RWPE1 (cell line): ENCODE data around the gene WDR45.
"Not testable (repeated sequence)": the region's sequence is repeated elsewhere in the genome, so short reads cannot be mapped to it uniquely, and the experiment has no call there.

Experiments
- CTCF ChIA-PET: fragments of 350-600 bp; sonication (Branson Sonifier 250); formaldehyde crosslinking; extraction: SDS; loops from one replicate; lab custom pipeline; 2021; lab: Yijun Ruan, JAX
- POLR2A ChIA-PET: fragments of 400-600 bp; formaldehyde crosslinking; extraction: SDS; loops from one replicate; lab custom pipeline; 2020; ENCODE audit warnings: antibody characterized with exemption; ENCODE audit not compliant: low non-redundant PET; lab: Yijun Ruan, JAX
- DNase-seq: peaks from one replicate; pipeline ENCODE4 v3.0.0; 2012; ENCODE audit warnings: low spot score
- H3K27ac ChIP-seq: fragments of 450-650 bp; 2 replicates; pipeline ENCODE4 v1.5.1; 2017
- TF ChIP-seq, protein P1 (sequence below): fragments of 450-650 bp; conservative IDR thresholded peaks from 2 replicates; pipeline ENCODE4 v1.5.1; 2017; ENCODE audit warnings: low read depth, mild to moderate bottlenecking

WDR45 gene

DNA sequence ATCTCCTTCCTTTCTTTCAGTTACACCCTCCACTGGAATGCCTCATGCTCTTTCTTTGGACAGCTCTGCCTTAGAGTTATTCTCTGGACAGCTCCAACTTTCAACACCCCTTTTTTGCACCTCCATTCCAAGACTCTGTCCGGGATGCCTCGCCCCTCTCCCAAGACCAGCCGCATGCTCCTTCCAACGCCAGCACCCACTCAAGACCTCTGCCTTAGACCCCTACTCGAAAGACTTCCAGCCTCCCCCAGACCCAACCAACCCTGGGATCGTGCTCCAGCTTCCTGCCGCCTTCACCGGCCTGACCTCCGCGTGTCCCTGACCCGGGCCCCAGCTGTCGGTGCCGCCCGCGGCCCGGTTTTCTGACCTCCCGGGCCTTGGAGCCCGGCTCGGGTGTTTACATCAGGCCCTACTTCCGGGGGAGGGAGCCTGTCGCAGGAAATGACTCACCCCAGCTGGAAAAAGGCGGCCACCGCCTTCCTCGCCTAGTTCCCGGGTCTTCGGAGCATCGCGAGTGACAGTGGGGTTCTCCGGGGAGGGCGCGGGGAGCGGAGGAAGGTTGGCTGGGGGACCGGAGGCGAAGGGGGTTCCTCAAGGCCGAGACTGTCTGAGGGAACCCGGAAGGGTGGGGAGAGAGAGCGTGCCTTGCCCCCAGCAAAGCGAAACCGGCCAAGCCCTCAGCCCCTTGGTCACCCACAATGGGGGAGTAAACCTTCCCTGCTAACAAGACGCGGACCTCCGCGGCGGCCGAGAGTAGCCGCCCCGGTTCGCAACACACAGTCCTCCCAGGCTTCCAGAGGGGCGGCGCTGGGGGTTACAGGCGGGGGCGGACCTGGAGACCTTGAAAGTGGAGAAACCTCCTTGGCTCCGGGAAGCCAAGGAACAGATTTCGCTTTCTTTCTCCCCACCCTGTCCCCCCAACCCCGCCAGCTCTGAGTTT, at the start of gene WDR45:
Gene WDR45, minus strand, starts transcription at position 399 of the 940 bp plus-strand sequence. CDS start 1,792 bp downstream, outside the sequence.
- TF ChIP-seq, protein P1, sequence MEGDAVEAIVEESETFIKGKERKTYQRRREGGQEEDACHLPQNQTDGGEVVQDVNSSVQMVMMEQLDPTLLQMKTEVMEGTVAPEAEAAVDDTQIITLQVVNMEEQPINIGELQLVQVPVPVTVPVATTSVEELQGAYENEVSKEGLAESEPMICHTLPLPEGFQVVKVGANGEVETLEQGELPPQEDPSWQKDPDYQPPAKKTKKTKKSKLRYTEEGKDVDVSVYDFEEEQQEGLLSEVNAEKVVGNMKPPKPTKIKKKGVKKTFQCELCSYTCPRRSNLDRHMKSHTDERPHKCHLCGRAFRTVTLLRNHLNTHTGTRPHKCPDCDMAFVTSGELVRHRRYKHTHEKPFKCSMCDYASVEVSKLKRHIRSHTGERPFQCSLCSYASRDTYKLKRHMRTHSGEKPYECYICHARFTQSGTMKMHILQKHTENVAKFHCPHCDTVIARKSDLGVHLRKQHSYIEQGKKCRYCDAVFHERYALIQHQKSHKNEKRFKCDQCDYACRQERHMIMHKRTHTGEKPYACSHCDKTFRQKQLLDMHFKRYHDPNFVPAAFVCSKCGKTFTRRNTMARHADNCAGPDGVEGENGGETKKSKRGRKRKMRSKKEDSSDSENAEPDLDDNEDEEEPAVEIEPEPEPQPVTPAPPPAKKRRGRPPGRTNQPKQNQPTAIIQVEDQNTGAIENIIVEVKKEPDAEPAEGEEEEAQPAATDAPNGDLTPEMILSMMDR: no peak
- POLR2A ChIA-PET: interaction anchor here (0.5 kb wide), 1 partner anchor 40 kb away, joined by 3 read pairs; no protein-coding TSS in a partner anchor
- DNase-seq: peak; percentile 74
- CTCF ChIA-PET: interaction anchor here (0.6 kb wide), 1 partner anchor 47 kb away, joined by 4 read pairs; no protein-coding TSS in a partner anchor
- peak within 1 kb of the TSS; percentile 87 for H3K27ac ChIP-seq

DNA sequence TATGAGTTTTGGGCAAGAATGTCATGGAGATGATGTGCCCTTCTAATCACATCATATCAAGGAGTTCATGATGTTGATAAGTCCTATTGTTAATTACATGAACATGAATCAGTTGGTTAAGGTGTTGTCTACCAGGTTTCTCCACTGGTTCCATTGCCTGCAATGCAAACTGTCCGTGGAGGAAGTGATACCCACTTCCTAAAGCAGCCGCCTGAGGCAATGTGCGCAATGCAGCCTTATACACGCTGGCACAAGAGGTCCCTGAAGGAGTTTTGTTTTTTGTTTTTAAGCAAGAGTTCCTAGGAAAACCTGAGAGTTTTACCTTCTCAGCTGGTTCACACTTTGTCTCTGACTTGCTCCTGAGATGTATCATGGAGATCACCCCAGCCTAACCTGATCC, 49.7 kb upstream of the WDR45 start:
- H3K27ac ChIP-seq: no peak overlapping the region
- DNase-seq: no peak
- CTCF ChIA-PET: no interaction called here
- TF ChIP-seq, protein P1: no peak
- POLR2A ChIA-PET: no interaction called here

DNA sequence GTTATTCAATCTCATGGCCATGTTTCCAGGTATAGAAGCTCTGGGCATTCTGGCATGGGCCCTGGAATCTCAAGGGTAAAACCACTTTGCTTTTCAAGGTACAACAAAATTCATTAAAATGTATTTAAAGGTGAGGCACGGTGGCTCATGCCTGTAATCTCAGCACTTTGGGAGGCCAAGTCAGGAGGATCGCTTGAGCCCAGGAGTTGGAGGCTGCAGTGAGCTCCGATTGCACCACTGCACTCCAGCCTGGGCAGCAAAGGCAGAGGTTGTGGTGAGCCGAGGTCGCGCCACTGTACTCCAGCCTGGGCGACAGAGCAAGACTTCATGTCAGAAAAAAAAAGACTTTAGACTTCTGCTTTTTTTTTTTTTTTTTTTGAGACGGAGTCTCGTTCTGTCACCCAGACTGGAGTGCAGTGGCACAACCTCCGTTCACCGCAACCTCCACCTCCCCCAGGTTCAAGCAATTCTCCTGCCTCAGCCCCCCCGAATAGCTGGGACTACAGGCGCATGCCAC, 48.1 kb upstream of the WDR45 start:
- POLR2A ChIA-PET, DNase-seq, H3K27ac ChIP-seq, CTCF ChIA-PET: not testable (repeated sequence)

DNA sequence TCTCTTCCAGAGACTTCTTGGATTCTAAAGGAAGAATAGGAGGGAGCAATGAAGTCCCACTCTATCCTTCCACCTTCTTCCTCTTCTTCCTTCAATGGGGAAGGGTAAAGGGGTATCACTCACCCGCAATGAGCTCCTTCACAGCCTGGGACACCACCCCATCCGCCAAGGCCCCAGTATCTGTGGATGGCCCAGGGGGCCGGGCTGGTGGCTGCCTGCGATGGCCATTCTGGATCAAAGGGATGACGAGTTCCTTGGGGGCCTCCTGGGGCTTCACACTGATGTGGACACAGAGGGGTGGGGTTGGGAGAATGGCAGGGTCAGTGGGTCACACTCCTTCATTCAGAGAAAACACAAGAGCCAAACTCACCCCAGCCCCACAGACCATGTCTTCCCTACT, 42.8 kb upstream of the WDR45 start:
- ChIA-PET POLR2A (no interaction called here), CTCF (interaction anchor here (0.5 kb wide), 1 partner anchor 33 kb away, joined by 3 read pairs; no protein-coding TSS in a partner anchor)
- no peak for DNase-seq
- TF ChIP-seq, protein P1: no peak
- no peak overlapping the region for H3K27ac ChIP-seq

DNA sequence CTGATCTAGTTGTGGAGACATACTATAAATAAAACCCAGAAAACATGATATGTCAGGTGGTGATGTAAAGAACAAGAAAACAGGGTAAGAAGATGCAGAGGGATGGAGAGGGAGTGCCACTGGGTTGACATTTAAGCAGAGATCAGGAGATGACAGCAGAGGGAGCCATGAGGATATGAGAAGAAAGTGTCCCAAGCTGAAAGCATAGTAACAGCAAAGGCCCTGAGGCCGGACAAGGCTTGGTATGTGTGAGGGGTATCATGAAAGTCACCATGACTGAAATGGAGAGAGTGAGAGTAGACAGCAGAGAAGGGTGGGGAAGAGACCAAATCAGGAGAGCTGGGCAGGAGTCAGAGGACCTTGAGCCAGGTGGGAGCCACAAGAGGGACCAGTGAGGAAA, 40.4 kb upstream of the WDR45 start:
- DNase-seq: no peak
- POLR2A ChIA-PET: interaction anchor here (0.7 kb wide), 1 partner anchor 40 kb away, joined by 3 read pairs; no protein-coding TSS in a partner anchor
- no peak overlapping the region for H3K27ac ChIP-seq
- TF ChIP-seq, protein P1: no peak
- CTCF ChIA-PET: interaction anchor here (0.6 kb wide), 1 partner anchor 52 kb away, joined by 3 read pairs; the partner anchor contains the start of gene PLP2

DNA sequence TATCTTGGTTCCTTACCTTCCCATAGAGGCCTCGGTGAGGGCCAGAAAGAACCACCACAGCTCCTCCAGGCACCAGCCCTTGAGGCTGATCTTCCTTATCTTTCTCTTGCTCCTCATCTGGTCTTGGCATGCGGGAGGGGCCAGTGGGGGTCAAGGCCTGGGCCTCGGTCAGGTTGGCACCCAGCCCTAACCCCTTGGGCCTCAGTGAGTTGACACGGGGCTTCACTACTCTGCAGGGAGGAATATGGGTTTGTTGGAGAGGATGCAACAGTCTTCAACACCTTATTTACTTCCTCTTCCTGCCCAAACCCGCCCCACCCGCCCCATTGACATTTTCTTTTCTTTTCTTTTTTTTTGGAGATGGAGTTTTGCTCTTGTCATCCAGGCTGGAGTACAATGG, 37.9 kb upstream of the WDR45 start:
- DNase-seq: no peak
- CTCF ChIA-PET: no interaction called here
- TF ChIP-seq, protein P1: no peak
- no peak overlapping the region for H3K27ac ChIP-seq
- POLR2A ChIA-PET: no interaction called here
